Smooth muscle cell (in vitro differentiated cells): ENCODE measurements around the gene NCOA5. TPM values are rescaled to one million over a fixed set of nuclear protein-coding genes. Genes with fewer than 3 reads are reported as not detected.

Source experiments
- DNase-seq: peaks from one replicate; lab custom pipeline; 2025; ENCODE audit not compliant: unreplicated experiment; lab: John Stamatoyannopoulos, UW
- H2AFZ ChIP-seq: fragments of 200-600 bp; sonication (generic); 2 replicates; pipeline ENCODE4 v1.6.0; 2016; ENCODE audit warnings: antibody characterized with exemption, low read depth, mild to moderate bottlenecking
- H3F3A ChIP-seq: fragments of 200-600 bp; sonication (generic); 2 replicates; pipeline ENCODE4 v1.6.0; 2017; ENCODE audit warnings: antibody characterized with exemption, low read depth
- H3K27ac ChIP-seq: fragments of 200-600 bp; sonication (generic); 2 replicates; pipeline ENCODE4 v1.5.1; 2016; ENCODE audit warnings: low read depth, mild to moderate bottlenecking
- H3K27me3 ChIP-seq: fragments of 200-600 bp; sonication (generic); 2 replicates; pipeline ENCODE4 v1.6.1; 2016; ENCODE audit warnings: low read depth, mild to moderate bottlenecking
- H3K36me3 ChIP-seq: fragments of 200-600 bp; sonication (generic); 2 replicates; pipeline ENCODE4 v1.5.1; 2016; ENCODE audit warnings: low read depth
- H3K4me1 ChIP-seq: fragments of 200-600 bp; sonication (generic); 2 replicates; pipeline ENCODE4 v1.5.1; 2016; ENCODE audit warnings: low read depth
- H3K4me2 ChIP-seq: fragments of 200-600 bp; sonication (generic); 2 replicates; pipeline ENCODE4 v1.6.0; 2016; ENCODE audit warnings: mild to moderate bottlenecking
- H3K4me3 ChIP-seq: fragments of 200-600 bp; sonication (generic); 2 replicates; pipeline ENCODE4 v1.5.1; 2016; ENCODE audit warnings: mild to moderate bottlenecking
- H3K79me2 ChIP-seq: fragments of 200-600 bp; sonication (generic); 2 replicates; pipeline ENCODE4 v1.6.0; 2016; ENCODE audit warnings: low read depth, mild to moderate bottlenecking
- H3K9ac ChIP-seq: fragments of 200-600 bp; sonication (generic); 2 replicates; pipeline ENCODE4 v1.6.0; 2016; ENCODE audit warnings: low read depth
- H3K9me3 ChIP-seq: fragments of 200-600 bp; sonication (generic); replicated peaks from 2 replicates; pipeline ENCODE4 v1.5.1; 2016; ENCODE audit warnings: low read depth
- H4K20me1 ChIP-seq: fragments of 200-600 bp; sonication (generic); 2 replicates; pipeline ENCODE4 v1.6.0; 2016; ENCODE audit warnings: low read depth
- WGBS: methylation state at CpG from one replicate; pipeline ENCODE4 v1.1.7; 2016; ENCODE audit warnings: low lambda C conversion rate; 5-methylcytosine and 5-hydroxymethylcytosine counted together
- polyA plus RNA-seq: library from polyadenylated mRNA; unstranded; fragments of >200 nt; fragmentation: Nextera tagmentation; extraction: Ambion mirVana; gene quantifications from 2 replicates; pipeline ENCODE4 v1.2.1, GENCODE V29; 2016
- total RNA-seq: library from RNA; depleted of rRNA; stranded (reverse); fragments of >200 nt; gene quantifications from 2 replicates; pipeline ENCODE4 v1.2.3, GENCODE V29; 2014
- TF ChIP-seq, protein P1 (sequence below): fragments of 200-600 bp; sonication (generic); IDR thresholded peaks from 2 replicates; pipeline ENCODE4 v1.5.1; 2017; ENCODE audit warnings: borderline replicate concordance, mild to moderate bottlenecking, antibody characterized with exemption; ENCODE audit not compliant: insufficient read depth, poor library complexity, severe bottlenecking

Gene NCOA5
- total and polyA plus RNA-seq, 2 experiments from 2014 or later, result 8.3 to 11.4 TPM

DNA sequence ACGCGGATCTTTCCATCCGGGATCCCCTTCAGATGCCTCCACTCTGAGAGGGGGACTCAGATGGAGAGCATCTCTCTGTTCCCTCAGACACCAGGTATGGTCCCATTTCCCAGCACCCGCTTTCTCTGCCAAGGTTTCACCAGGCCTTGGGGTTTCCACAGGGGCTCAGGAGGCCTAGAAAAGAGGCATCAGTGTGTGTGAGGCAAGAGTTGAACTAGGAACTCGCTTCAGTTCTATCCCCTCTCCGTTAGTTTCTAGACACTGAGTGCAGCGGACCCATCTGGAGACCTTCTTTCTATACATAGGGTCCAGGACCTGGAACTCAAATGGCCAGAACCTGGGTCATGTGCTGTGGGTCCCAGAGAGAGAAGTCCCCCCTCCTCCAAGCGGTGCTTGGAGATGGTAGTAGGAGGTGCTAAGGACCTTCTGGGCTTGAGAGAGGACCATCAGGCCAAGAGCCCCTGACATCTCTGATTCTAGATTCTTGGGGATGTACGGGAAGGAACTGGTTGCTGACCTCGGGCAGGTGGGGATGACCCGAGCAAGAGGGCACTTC is 58.7 kb downstream of the NCOA5 start:
- H3K4me1 ChIP-seq, result peaks cover 3% of the 10 kb centered on the region
- H3K4me3 ChIP-seq, result no peak overlapping the region
- H4K20me1 ChIP-seq, result no peaks in the 10 kb centered on the region
- TF ChIP-seq, protein P1, sequence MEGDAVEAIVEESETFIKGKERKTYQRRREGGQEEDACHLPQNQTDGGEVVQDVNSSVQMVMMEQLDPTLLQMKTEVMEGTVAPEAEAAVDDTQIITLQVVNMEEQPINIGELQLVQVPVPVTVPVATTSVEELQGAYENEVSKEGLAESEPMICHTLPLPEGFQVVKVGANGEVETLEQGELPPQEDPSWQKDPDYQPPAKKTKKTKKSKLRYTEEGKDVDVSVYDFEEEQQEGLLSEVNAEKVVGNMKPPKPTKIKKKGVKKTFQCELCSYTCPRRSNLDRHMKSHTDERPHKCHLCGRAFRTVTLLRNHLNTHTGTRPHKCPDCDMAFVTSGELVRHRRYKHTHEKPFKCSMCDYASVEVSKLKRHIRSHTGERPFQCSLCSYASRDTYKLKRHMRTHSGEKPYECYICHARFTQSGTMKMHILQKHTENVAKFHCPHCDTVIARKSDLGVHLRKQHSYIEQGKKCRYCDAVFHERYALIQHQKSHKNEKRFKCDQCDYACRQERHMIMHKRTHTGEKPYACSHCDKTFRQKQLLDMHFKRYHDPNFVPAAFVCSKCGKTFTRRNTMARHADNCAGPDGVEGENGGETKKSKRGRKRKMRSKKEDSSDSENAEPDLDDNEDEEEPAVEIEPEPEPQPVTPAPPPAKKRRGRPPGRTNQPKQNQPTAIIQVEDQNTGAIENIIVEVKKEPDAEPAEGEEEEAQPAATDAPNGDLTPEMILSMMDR, result no peak
- no peaks in the 10 kb centered on the region for H3K9me3 ChIP-seq
- H3K79me2 ChIP-seq, result no peaks in the 10 kb centered on the region
- no peaks in the 10 kb centered on the region for H3F3A ChIP-seq
- no peak overlapping the region for H3K9ac ChIP-seq
- no peak overlapping the region for H2AFZ ChIP-seq
- H3K27ac ChIP-seq, result no peak overlapping the region
- DNase-seq, result no peak
- no peaks in the 10 kb centered on the region for H3K36me3 ChIP-seq
- H3K4me2 ChIP-seq, result no peak overlapping the region
- 54% methylated on average over 11 of the region's 11 CpGs for WGBS
- peaks cover 87% of the 10 kb centered on the region for H3K27me3 ChIP-seq

DNA sequence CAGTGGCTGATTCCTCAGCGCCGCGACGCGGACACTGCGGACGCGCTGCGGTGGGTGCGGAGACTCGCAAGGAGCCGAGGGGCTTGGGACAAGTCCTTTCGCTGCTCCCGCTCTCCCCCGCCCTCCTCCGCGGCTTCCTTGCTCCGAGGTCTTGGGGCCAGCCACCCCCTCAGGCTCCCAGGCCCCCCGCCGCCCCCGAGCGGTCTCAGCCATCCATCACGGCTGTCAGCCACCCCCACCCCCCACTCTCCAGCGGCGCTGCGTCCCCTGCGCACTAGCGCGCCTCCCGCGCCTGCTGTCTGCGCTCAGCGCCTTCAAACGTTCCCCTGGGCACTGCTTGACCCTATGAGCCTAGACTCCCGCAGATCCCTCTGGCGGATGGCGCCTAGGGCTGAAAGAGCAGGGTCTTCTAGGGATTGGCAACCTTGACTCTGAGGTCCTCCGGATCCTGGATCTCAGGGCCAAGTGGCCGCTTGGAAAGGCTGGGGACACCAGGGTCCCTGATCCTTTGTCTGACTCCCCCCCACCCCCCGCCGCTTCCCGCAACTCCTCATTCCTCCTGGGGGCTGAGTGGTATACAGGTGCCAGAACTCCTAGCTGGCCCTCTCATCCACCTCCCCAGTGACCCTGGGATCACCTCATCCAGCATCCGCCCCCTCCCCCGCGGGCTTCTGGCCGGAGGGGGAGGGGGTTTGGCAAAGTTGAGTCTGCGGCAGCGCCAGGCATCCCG is 59.3 kb downstream of the NCOA5 start:
- no peak overlapping the region for H3K4me3 ChIP-seq
- H3K79me2 ChIP-seq, result no peaks in the 10 kb centered on the region
- no peak for DNase-seq
- no peaks in the 10 kb centered on the region for H3K36me3 ChIP-seq
- no peak overlapping the region for H3K27ac ChIP-seq
- H3K9me3 ChIP-seq, result no peaks in the 10 kb centered on the region
- H3F3A ChIP-seq, result no peaks in the 10 kb centered on the region
- no peaks in the 10 kb centered on the region for H4K20me1 ChIP-seq
- TF ChIP-seq, protein P1, result no peak
- 43% methylated on average over 29 of the region's 49 CpGs for WGBS
- H3K4me2 ChIP-seq, result no peak overlapping the region
- H3K4me1 ChIP-seq, result peaks cover 3% of the 10 kb centered on the region
- H2AFZ ChIP-seq, result no peak overlapping the region
- H3K27me3 ChIP-seq, result peaks cover 87% of the 10 kb centered on the region
- no peak overlapping the region for H3K9ac ChIP-seq

DNA sequence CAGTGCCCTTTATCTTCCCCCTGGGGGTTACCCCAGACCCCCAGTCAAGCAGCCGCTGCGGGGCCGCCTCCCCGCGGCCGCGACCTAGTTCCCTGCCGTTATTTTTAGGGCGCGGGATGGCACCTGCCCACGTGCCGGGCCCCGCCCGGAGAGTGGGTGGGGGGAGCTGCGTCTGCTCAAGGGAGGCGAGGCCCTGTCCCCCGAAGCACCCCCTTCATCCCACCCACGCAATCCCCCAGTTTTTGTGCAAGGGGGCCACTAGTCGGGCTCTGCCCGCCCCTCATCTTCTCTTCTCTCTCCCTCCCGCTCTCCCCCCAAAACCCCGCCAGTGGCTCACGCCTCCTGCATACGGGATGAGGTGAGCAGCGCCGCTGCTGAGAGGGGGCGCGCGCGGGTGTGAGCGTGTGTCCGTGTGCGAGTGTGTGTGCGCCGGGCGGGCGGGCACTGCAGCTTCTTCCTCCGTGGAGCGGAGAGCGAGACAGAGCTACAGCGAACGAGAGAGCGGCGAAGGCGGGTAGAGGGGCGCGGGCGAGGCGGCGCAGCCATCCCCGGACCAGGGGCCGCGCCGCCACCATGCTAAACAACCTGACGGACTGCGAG is 60.9 kb downstream of the NCOA5 start, which contains the start of gene SLC12A5:
Gene SLC12A5, plus strand, starts transcription at position 444 of the 600 bp plus-strand sequence. Its CDS starts 130 bp downstream, at position 574.
- Histone ChIP-seq H3F3A (no peaks in the 10 kb centered on the region), H4K20me1 (no peaks in the 10 kb centered on the region), H2AFZ (no peak within 1 kb of the TSS), H3K4me3 (no peak within 1 kb of the TSS), H3K27ac (no peak within 1 kb of the TSS), H3K4me1 (peaks cover 3% of the 10 kb centered on the region), H3K27me3 (peaks cover 79% of the 10 kb centered on the region), H3K9me3 (no peaks in the 10 kb centered on the region), H3K36me3 (no peaks in the 10 kb centered on the region), H3K79me2 (no peaks in the 10 kb centered on the region), H3K4me2 (no peak within 1 kb of the TSS), H3K9ac (no peak within 1 kb of the TSS)
- TF ChIP-seq, protein P1, result no peak
- DNase-seq, result no peak
- WGBS, result 38% methylated on average over 33 of the region's 56 CpGs
